Measurements from ENCODE around the gene DIDO1. TPM values are rescaled to one million over a fixed set of nuclear protein-coding genes. Genes with fewer than 3 reads are reported as not detected.

Gene DIDO1
- total RNA-seq, 2 donors from 2014 or later, result 53.5 to 68.3 TPM

DNA sequence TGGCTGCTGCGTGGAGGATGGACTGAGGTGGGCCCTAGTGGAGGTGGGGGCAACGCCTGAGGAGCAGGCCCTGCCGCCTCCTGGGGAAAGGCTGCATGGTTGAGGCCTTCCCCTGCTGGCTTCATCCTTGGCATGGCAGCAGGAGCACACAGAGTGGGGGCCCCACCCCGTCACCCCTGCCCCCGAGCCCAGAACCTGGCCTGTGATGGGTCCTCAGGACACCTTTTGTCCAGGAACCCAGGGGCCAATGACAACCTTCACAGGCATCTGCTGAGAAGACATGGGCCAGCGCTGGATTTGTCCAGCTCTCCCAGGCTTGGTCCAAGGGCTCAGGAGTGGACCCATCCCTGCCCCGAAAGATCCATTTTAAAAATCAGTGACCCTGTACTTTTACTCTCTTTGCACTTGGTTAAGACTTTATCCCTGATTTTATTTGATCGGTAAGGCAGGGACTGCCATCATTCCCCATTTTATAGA is 25.6 kb upstream of the DIDO1 start:
- H3K4me3 ChIP-seq (ENCODE audit: low read length), result no peak overlapping the region
- no peak for DNase-seq
- peak overlapping the region; percentile 43 for H3K4me3 Mint-ChIP-seq
- H3K4me1 Mint-ChIP-seq, result peaks cover 16% of the 10 kb centered on the region
- H3K27me3 Mint-ChIP-seq (ENCODE audit: insufficient read depth), result no peaks in the 10 kb centered on the region
- TF ChIP-seq, protein P1, sequence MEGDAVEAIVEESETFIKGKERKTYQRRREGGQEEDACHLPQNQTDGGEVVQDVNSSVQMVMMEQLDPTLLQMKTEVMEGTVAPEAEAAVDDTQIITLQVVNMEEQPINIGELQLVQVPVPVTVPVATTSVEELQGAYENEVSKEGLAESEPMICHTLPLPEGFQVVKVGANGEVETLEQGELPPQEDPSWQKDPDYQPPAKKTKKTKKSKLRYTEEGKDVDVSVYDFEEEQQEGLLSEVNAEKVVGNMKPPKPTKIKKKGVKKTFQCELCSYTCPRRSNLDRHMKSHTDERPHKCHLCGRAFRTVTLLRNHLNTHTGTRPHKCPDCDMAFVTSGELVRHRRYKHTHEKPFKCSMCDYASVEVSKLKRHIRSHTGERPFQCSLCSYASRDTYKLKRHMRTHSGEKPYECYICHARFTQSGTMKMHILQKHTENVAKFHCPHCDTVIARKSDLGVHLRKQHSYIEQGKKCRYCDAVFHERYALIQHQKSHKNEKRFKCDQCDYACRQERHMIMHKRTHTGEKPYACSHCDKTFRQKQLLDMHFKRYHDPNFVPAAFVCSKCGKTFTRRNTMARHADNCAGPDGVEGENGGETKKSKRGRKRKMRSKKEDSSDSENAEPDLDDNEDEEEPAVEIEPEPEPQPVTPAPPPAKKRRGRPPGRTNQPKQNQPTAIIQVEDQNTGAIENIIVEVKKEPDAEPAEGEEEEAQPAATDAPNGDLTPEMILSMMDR (conservative IDR thresholded peaks at IDR 0.05), result no peak
- H3K9ac ChIP-seq (ENCODE audit: extremely low read depth, low read length, poor library complexity, severe bottlenecking), result no peak overlapping the region
- no peak overlapping the region for H3K27ac ChIP-seq (ENCODE audit: low read depth, low read length)
- WGBS, 2 experiments (ENCODE audit: insufficient coverage in 1 of 2, insufficient read length in 1 of 2), result 81 to 91% methylated on average over 6 to 8 of the region's 8 CpGs
- no peaks in the 10 kb centered on the region for H3K9me3 Mint-ChIP-seq
- peaks cover 37% of the 10 kb centered on the region for H3K36me3 ChIP-seq (ENCODE audit: control insufficient read depth, insufficient read depth, low read length)
- H3K27me3 ChIP-seq (ENCODE audit: control insufficient read depth, insufficient read depth, low read length, poor library complexity, severe bottlenecking), result no peaks in the 10 kb centered on the region
- peaks cover 36% of the 10 kb centered on the region for H3K36me3 Mint-ChIP-seq (ENCODE audit: low read depth)
- peaks cover 11% of the 10 kb centered on the region for H3K4me1 ChIP-seq (ENCODE audit: control insufficient read depth, insufficient read depth, low read length)
- H3K27ac Mint-ChIP-seq, result no peak overlapping the region
- peaks cover 11% of the 10 kb centered on the region for H3K9me3 ChIP-seq (ENCODE audit: control insufficient read depth, low read length)

DNA sequence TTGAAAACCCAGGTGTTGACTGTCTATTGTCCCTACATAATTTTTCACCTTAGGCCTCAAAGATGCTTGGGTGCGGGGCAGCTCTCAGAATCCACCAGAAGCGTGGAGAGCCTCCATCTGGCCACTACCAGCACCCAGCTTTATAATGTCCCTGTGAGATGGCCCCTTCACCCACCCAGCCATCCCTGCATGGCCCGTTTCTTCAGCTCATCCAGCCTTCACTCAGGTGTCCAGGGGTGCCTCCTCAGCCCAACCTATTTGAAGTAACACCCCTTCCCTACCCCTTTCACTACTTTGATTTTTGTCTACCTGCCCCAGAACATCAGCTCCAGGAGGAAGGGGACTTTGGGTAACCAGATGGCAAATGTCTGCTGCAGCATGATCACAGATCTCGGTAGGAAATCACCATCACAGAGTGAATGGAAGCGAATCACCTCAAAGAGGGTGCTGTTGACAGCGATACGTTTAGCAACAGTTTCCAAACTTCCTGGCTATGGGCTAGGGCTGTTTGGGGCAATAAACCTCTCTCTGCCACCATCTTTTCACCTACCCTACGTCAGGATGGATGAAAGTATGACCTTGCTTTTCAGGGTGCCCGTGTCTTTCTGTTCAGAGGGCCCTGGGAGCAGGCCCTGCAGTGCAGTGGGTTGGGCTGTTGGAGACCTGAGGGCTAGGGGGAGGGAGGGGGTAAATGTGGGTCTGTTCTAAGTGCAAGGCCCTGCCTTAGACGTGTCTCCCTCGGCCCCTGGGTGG is 25.0 kb upstream of the DIDO1 start:
- Histone ChIP-seq H3K36me3 (ENCODE audit: control insufficient read depth, insufficient read depth, low read length) (peaks cover 44% of the 10 kb centered on the region), H3K27me3 (ENCODE audit: control insufficient read depth, insufficient read depth, low read length, poor library complexity, severe bottlenecking) (no peaks in the 10 kb centered on the region), H3K4me3 (ENCODE audit: low read length) (no peak overlapping the region), H3K9me3 (ENCODE audit: control insufficient read depth, low read length) (peaks cover 11% of the 10 kb centered on the region), H3K27ac (ENCODE audit: low read depth, low read length) (no peak overlapping the region), H3K9ac (ENCODE audit: extremely low read depth, low read length, poor library complexity, severe bottlenecking) (no peak overlapping the region), H3K4me1 (ENCODE audit: control insufficient read depth, insufficient read depth, low read length) (peaks cover 11% of the 10 kb centered on the region)
- peaks cover 13% of the 10 kb centered on the region for H3K4me1 Mint-ChIP-seq
- no peak overlapping the region for H3K27ac Mint-ChIP-seq
- TF ChIP-seq, protein P1 (conservative IDR thresholded peaks at IDR 0.05), result no peak
- no peaks in the 10 kb centered on the region for H3K9me3 Mint-ChIP-seq
- H3K27me3 Mint-ChIP-seq (ENCODE audit: insufficient read depth), result no peaks in the 10 kb centered on the region
- peaks cover 43% of the 10 kb centered on the region for H3K36me3 Mint-ChIP-seq (ENCODE audit: low read depth)
- DNase-seq, result no peak
- no peak overlapping the region for H3K4me3 Mint-ChIP-seq
- 90 to 96% methylated on average over 7 to 11 of the region's 11 CpGs for WGBS, 2 experiments (ENCODE audit: insufficient coverage in 1 of 2, insufficient read length in 1 of 2)

DNA sequence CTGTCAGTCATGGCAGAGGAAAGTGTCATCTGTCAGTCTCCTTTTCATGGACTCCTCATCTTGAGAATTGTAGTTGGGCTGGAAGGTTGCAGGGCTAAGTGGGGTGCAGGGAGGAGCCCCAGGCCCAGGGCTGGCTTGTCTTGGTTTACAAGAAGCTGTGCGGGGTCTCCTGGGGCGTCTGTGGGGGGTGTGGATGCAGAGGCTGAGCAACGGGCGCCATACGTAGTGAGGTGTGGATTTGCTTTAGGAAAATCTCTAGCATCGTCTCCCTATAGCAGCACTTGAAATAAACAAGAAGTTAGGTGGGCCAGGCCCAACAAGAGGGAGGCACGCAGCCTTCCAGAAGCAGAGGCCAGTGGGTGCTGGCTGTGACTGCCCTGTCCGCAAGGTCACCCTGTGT is 24.4 kb upstream of the DIDO1 start:
- Mint-ChIP-seq H3K36me3 (ENCODE audit: low read depth) (peaks cover 48% of the 10 kb centered on the region), H3K4me1 (peaks cover 8% of the 10 kb centered on the region), H3K27me3 (ENCODE audit: insufficient read depth) (no peaks in the 10 kb centered on the region), H3K27ac (no peak overlapping the region), H3K4me3 (no peak overlapping the region), H3K9me3 (no peaks in the 10 kb centered on the region)
- 93 to 94% methylated on average over 3 to 8 of the region's 8 CpGs for WGBS, 2 experiments (ENCODE audit: insufficient coverage in 1 of 2, insufficient read length in 1 of 2)
- Histone ChIP-seq H3K4me1 (ENCODE audit: control insufficient read depth, insufficient read depth, low read length) (peaks cover 9% of the 10 kb centered on the region), H3K36me3 (ENCODE audit: control insufficient read depth, insufficient read depth, low read length) (peaks cover 49% of the 10 kb centered on the region), H3K9ac (ENCODE audit: extremely low read depth, low read length, poor library complexity, severe bottlenecking) (no peak overlapping the region), H3K27me3 (ENCODE audit: control insufficient read depth, insufficient read depth, low read length, poor library complexity, severe bottlenecking) (no peaks in the 10 kb centered on the region), H3K4me3 (ENCODE audit: low read length) (no peak overlapping the region), H3K27ac (ENCODE audit: low read depth, low read length) (no peak overlapping the region), H3K9me3 (ENCODE audit: control insufficient read depth, low read length) (peaks cover 11% of the 10 kb centered on the region)
- TF ChIP-seq, protein P1 (conservative IDR thresholded peaks at IDR 0.05), result no peak
- DNase-seq, result no peak
